ENCODE data around the gene FLT3LG. TPM values are rescaled to one million over a fixed set of nuclear protein-coding genes. Genes with fewer than 3 reads are reported as not detected.
"Not testable (repeated sequence)": the region's sequence is repeated elsewhere in the genome, so short reads cannot be mapped to it uniquely, and the experiment has no call there.

Gene FLT3LG
- total and polyA plus RNA-seq, 7 experiments from 2014 or later, result 90.6 to 401 (median 168) TPM

DNA sequence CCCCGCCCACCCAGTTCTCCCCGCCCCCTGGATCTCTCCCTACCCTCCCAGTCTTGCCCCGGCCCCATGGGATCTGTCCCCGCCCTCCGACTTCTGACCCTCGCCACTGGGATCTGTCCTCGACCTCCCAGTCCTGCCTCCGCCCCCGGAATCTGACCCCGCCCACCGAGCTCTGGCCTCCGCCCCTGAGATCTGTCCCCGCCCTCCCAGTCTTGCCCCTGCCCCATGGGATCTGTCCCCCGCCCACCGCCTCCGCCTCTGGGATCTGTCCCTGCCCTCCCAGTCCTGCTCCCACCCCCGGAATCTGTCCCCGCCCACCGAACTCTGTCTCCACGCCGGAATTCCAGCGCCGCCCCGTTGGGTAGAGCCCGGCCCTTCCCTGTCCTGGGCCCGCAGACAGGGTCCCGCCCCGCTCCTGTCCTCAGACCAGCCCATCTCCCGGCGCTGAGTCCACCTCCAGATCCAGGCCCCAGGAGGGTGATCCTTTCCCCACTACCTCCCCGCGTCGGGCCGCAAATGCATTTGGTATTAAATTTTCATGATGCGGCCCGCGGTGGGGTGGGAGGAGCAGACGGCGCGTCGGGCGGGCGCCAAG, 31.1 kb upstream of the FLT3LG start:
- H3K27me3 ChIP-seq (ENCODE audit: control insufficient read depth in 2 of 2, insufficient read depth in 2 of 2, low read length in 2 of 2), result peaks cover 28 to 39% of the 10 kb centered on the region in 2 donors
- peaks cover 23 to 49% (median 32%) of the 10 kb centered on the region in 7 donors for H3K4me1 Mint-ChIP-seq
- H3K4me1 ChIP-seq (ENCODE audit: control insufficient read depth in 2 of 2, insufficient read depth in 2 of 2, low read length in 2 of 2), result peaks cover 12 to 15% of the 10 kb centered on the region in 2 donors
- intact Hi-C loops (cut with micrococcal nuclease), result loop anchor here (1.0 to 10.0 kb wide), 22 partner anchors 8 to 358 kb away; partner anchors contain the start of genes CD37 (in 2 of the 2), DKKL1 (in 2 of the 2), PTH2 (in 2 of the 2) and ALDH16A1 (in 1 of the 2)
- H3K27me3 Mint-ChIP-seq, result peaks cover 42 to 55% (median 45%) of the 10 kb centered on the region in 5 donors
- ChIA-PET POLR2A (interaction anchor here (1.1 kb wide), 1 partner anchor 47 kb away, joined by 3 read pairs; no protein-coding TSS in a partner anchor), CTCF (interaction anchor here (0.6 to 4.2 kb wide), 5 partner anchors 25 to 141 kb away, joined by 3 to 28 read pairs (median 5); no protein-coding TSS in a partner anchor)
- ATAC-seq, result peak; percentile 22
- peaks cover 0 to 10% (median 5%) of the 10 kb centered on the region in 5 donors for H3K36me3 Mint-ChIP-seq
- no peak overlapping the region for H3K27ac ChIP-seq (ENCODE audit: low read depth, low read length)
- peak in 2 of 9 donors; percentile 58 to 81 for DNase-seq
- H3K36me3 ChIP-seq (ENCODE audit: control insufficient read depth in 2 of 3, insufficient read depth in 3 of 3, low read length in 3 of 3), result peaks cover 0 to 21% (median 4%) of the 10 kb centered on the region in 3 experiments
- peak overlapping the region in 7 of 9 donors; percentile 51 to 91 (median 83) for H3K27ac Mint-ChIP-seq
- no peaks in the 10 kb centered on the region for H3K9me3 ChIP-seq (ENCODE audit: control insufficient read depth in 2 of 3, low read length in 3 of 3)
- peaks cover 0 to 2% (median 0%) of the 10 kb centered on the region in 11 donors for H3K9me3 Mint-ChIP-seq
- peak overlapping the region; percentile 75 to 88 (median 83) for H3K4me3 Mint-ChIP-seq
- peak overlapping the region; percentile 57 for H3K4me3 ChIP-seq (ENCODE audit: low read length)

DNA sequence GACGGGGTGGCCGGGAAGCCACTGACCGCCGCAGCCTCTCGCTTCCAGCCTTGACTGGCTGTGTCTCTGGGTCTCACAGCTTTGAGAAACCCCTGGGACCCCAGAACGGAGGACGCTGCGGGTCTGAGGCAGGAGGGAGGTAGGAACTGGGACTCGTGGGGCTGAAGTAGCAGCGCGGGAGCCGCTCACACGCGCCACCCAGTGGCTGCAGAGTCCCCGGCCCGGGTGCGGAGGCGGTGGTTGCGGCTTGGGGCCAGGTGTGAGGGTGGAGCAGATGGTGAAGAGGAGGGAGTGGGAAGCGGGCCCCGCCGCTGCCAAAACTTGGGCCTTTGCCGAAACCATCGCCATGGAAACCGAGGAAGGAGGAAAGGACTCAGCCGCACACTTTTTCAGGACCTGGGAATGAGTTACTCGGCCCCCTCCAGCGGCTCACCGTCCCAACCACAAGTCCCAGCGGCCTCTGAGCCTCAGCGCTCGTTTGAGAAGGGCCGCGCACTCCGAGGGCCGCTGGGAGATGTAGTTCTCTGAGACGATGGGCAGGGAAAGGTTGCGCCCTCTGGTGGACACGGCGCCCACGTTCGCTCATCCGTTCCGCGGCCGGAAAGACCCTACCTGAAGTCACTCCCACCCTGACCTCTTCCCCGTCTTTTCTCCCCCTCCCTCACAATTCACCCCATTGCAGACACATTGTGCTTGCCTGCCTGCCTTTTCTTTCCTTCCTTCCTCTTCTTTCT, 30.5 kb upstream of the FLT3LG start:
- CTCF ChIA-PET, result interaction anchor here (0.6 to 4.2 kb wide), 8 partner anchors 26 to 230 kb away, joined by 3 to 28 read pairs (median 6); no protein-coding TSS in a partner anchor
- ATAC-seq (peak; percentile 96), DNase-seq (peak; percentile 90 to 98 (median 95))
- Mint-ChIP-seq H3K9me3 (peaks cover 0 to 2% (median 0%) of the 10 kb centered on the region in 11 donors), H3K4me3 (peak overlapping the region; percentile 75 to 88 (median 83)), H3K27ac (peak overlapping the region; percentile 59 to 91 (median 83)), H3K4me1 (peaks cover 29 to 54% (median 37%) of the 10 kb centered on the region in 7 donors), H3K36me3 (peaks cover 2 to 15% (median 9%) of the 10 kb centered on the region in 5 donors), H3K27me3 (peaks cover 36 to 48% (median 39%) of the 10 kb centered on the region in 5 donors)
- Histone ChIP-seq H3K27me3 (ENCODE audit: control insufficient read depth in 2 of 2, insufficient read depth in 2 of 2, low read length in 2 of 2) (peaks cover 23 to 32% of the 10 kb centered on the region in 2 donors), H3K27ac (ENCODE audit: low read depth, low read length) (peak overlapping the region; percentile 51), H3K4me3 (ENCODE audit: low read length) (peak overlapping the region; percentile 57), H3K9me3 (ENCODE audit: control insufficient read depth in 2 of 3, low read length in 3 of 3) (no peaks in the 10 kb centered on the region), H3K36me3 (ENCODE audit: control insufficient read depth in 2 of 3, insufficient read depth in 3 of 3, low read length in 3 of 3) (peaks cover 0 to 27% (median 4%) of the 10 kb centered on the region in 3 experiments), H3K4me1 (ENCODE audit: control insufficient read depth in 2 of 2, insufficient read depth in 2 of 2, low read length in 2 of 2) (peaks cover 12 to 15% of the 10 kb centered on the region in 2 donors)
- intact Hi-C loops (cut with micrococcal nuclease), result loop anchor here (1.0 to 10.0 kb wide), 22 partner anchors 8 to 358 kb away; partner anchors contain the start of genes CD37 (in 2 of the 2), DKKL1 (in 2 of the 2), PTH2 (in 2 of the 2) and ALDH16A1 (in 1 of the 2)
- POLR2A ChIA-PET, result interaction anchor here (0.6 to 1.2 kb wide), 5 partner anchors 27 to 1671 kb away, joined by 3 to 6 read pairs (median 3); no protein-coding TSS in a partner anchor

DNA sequence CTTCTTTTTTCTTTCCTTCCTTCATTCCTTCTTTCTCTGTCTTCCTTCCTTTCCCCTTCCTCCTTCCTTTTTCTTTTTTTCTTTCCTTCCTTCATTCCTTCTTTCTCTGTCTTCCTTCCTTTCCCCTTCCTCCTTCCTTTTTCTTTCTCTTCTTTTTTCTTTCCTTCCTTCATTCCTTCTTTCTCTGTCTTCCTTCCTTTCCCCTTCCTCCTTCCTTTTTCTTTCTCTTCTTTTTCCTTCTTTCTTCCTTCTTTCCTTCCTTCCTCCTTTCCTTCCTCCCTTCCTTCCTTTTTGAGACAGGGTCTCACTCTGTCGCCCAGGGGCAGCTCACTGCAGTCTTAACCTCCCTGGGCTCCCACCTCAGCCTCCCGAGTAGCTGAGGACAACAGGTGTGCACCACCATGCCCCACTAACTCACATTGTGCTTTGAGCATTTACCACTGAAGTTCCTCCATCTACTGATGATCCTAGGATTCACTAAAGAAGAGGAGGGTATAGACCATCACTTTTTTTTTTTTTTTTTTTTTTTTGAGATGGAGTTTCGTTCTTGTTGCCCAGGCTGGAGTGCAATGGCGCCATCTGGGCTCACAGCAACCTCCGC, 29.8 kb upstream of the FLT3LG start:
- POLR2A ChIA-PET, result interaction anchor here (0.6 to 1.3 kb wide), 8 partner anchors 25 to 1670 kb away, joined by 3 to 9 read pairs (median 4); no protein-coding TSS in a partner anchor
- not testable (repeated sequence) for DNase-seq; H3K9me3 ChIP-seq (ENCODE audit: control insufficient read depth in 2 of 3, low read length in 3 of 3); H3K9me3 Mint-ChIP-seq; H3K27ac ChIP-seq (ENCODE audit: low read depth, low read length); H3K4me3 ChIP-seq (ENCODE audit: low read length); ATAC-seq
- Mint-ChIP-seq H3K4me1 (peaks cover 36 to 60% (median 42%) of the 10 kb centered on the region in 7 donors), H3K4me3 (peak overlapping the region; percentile 50 to 88 (median 83)), H3K27me3 (peaks cover 29 to 42% (median 32%) of the 10 kb centered on the region in 5 donors), H3K27ac (peak overlapping the region in 7 of 9 donors; percentile 71 to 91 (median 86)), H3K36me3 (peaks cover 4 to 20% (median 11%) of the 10 kb centered on the region in 5 donors)
- intact Hi-C loops (cut with micrococcal nuclease), result loop anchor here (5.0 to 10.0 kb wide), 3 partner anchors 37 to 299 kb away; no protein-coding TSS in a partner anchor
- Histone ChIP-seq H3K4me1 (ENCODE audit: control insufficient read depth in 2 of 2, insufficient read depth in 2 of 2, low read length in 2 of 2) (peaks cover 12 to 15% of the 10 kb centered on the region in 2 donors), H3K36me3 (ENCODE audit: control insufficient read depth in 2 of 3, insufficient read depth in 3 of 3, low read length in 3 of 3) (peaks cover 0 to 34% (median 4%) of the 10 kb centered on the region in 3 experiments), H3K27me3 (ENCODE audit: control insufficient read depth in 2 of 2, insufficient read depth in 2 of 2, low read length in 2 of 2) (peaks cover 20 to 26% of the 10 kb centered on the region in 2 donors)
- CTCF ChIA-PET, result interaction anchor here (0.6 to 3.2 kb wide), 12 partner anchors 12 to 230 kb away, joined by 3 to 24 read pairs (median 4); no protein-coding TSS in a partner anchor

GRCh38 chr19:49445997-49446396, 28.0 kb upstream of the FLT3LG start:
- Histone ChIP-seq H3K4me1 (ENCODE audit: control insufficient read depth in 2 of 2, insufficient read depth in 2 of 2, low read length in 2 of 2) (peaks cover 21 to 22% of the 10 kb centered on the region in 2 donors), H3K27ac (ENCODE audit: low read depth, low read length) (no peak overlapping the region), H3K36me3 (ENCODE audit: control insufficient read depth in 2 of 3, insufficient read depth in 3 of 3, low read length in 3 of 3) (peaks cover 0 to 37% (median 4%) of the 10 kb centered on the region in 3 experiments), H3K9me3 (ENCODE audit: control insufficient read depth in 2 of 3, low read length in 3 of 3) (no peaks in the 10 kb centered on the region), H3K4me3 (ENCODE audit: low read length) (no peak overlapping the region), H3K27me3 (ENCODE audit: control insufficient read depth in 2 of 2, insufficient read depth in 2 of 2, low read length in 2 of 2) (peaks cover 7 to 9% of the 10 kb centered on the region in 2 donors)
- peaks cover 0 to 2% (median 0%) of the 10 kb centered on the region in 11 donors for H3K9me3 Mint-ChIP-seq
- ChIA-PET CTCF (interaction anchor here (0.6 to 3.2 kb wide), 8 partner anchors 24 to 69 kb away, joined by 3 to 24 read pairs (median 4); no protein-coding TSS in a partner anchor), POLR2A (interaction anchor here (0.8 to 15.5 kb wide), 2 partner anchors 10 to 25 kb away, joined by 4 to 226 read pairs; partner anchors contain the start of gene FLT3LG)
- peaks cover 40 to 64% (median 46%) of the 10 kb centered on the region in 7 donors for H3K4me1 Mint-ChIP-seq
- ATAC-seq (no peak), DNase-seq (no peak)
- H3K4me3 Mint-ChIP-seq, result no peak overlapping the region
- H3K27me3 Mint-ChIP-seq, result peaks cover 11 to 24% (median 14%) of the 10 kb centered on the region in 5 donors
- intact Hi-C loops (cut with micrococcal nuclease), result loop anchor here in 1 of 2 donors (10.0 kb wide), 2 partner anchors 221 to 301 kb away; no protein-coding TSS in a partner anchor
- peaks cover 4 to 31% (median 7%) of the 10 kb centered on the region in 5 donors for H3K36me3 Mint-ChIP-seq
- peak overlapping the region in 4 of 9 donors; percentile 41 to 82 (median 72) for H3K27ac Mint-ChIP-seq

GRCh38 chr19:49447485-49448431, 26.3 kb upstream of the FLT3LG start:
- Histone ChIP-seq H3K4me1 (ENCODE audit: control insufficient read depth in 2 of 2, insufficient read depth in 2 of 2, low read length in 2 of 2) (peaks cover 13 to 20% of the 10 kb centered on the region in 2 donors), H3K9me3 (ENCODE audit: control insufficient read depth in 2 of 3, low read length in 3 of 3) (no peaks in the 10 kb centered on the region), H3K4me3 (ENCODE audit: low read length) (no peak overlapping the region), H3K27me3 (ENCODE audit: control insufficient read depth in 2 of 2, insufficient read depth in 2 of 2, low read length in 2 of 2) (no peaks in the 10 kb centered on the region), H3K36me3 (ENCODE audit: control insufficient read depth in 2 of 3, insufficient read depth in 3 of 3, low read length in 3 of 3) (peaks cover 0 to 40% (median 4%) of the 10 kb centered on the region in 3 experiments), H3K27ac (ENCODE audit: low read depth, low read length) (no peak overlapping the region)
- H3K9me3 Mint-ChIP-seq, result no peaks in the 10 kb centered on the region
- peaks cover 0 to 10% (median 0%) of the 10 kb centered on the region in 5 donors for H3K27me3 Mint-ChIP-seq
- ChIA-PET CTCF (interaction anchor here (1.4 to 12.2 kb wide), 2 partner anchors 24 to 56 kb away, joined by 3 to 83 read pairs; partner anchors contain the start of gene FLT3LG), POLR2A (interaction anchor here (0.8 to 15.5 kb wide), 4 partner anchors 18 to 73 kb away, joined by 3 to 226 read pairs (median 3); partner anchors contain the start of gene FLT3LG)
- peaks cover 8 to 36% (median 12%) of the 10 kb centered on the region in 5 donors for H3K36me3 Mint-ChIP-seq
- H3K4me1 Mint-ChIP-seq, result peaks cover 38 to 60% (median 44%) of the 10 kb centered on the region in 7 donors
- no peak for DNase-seq
- no peak for ATAC-seq
- intact Hi-C loops (cut with micrococcal nuclease), result loop anchor here in 1 of 2 donors (10.0 kb wide), 2 partner anchors 223 to 303 kb away; no protein-coding TSS in a partner anchor
- H3K27ac Mint-ChIP-seq, result peak overlapping the region in 4 of 9 donors; percentile 20 to 97 (median 66)
- H3K4me3 Mint-ChIP-seq, result peak overlapping the region in 1 of 10 donors; percentile 100

All from naive thymus-derived CD4-positive, alpha-beta T cell (primary cell).